Endodermal cell (in vitro differentiated cells): ENCODE data around the gene ARV1. TPM values are rescaled to one million over a fixed set of nuclear protein-coding genes. Genes with fewer than 3 reads are reported as not detected.
"Not testable (repeated sequence)": the region's sequence is repeated elsewhere in the genome, so short reads cannot be mapped to it uniquely, and the experiment has no call there.

ENCODE experiments used
- DNase-seq: peaks from one replicate; pipeline ENCODE4 v3.0.0-alpha.2; 2017
- H3K27ac ChIP-seq: 2 replicates; pipeline ENCODE4 v1.5.1; 2013; ENCODE audit warnings: mild to moderate bottlenecking, low read depth, low read length, moderate library complexity
- H3K27me3 ChIP-seq: 2 replicates; pipeline ENCODE4 v1.6.1; 2013; ENCODE audit warnings: mild to moderate bottlenecking, low read length, moderate library complexity; ENCODE audit not compliant: insufficient read depth, control insufficient read depth, poor library complexity, severe bottlenecking
- H3K36me3 ChIP-seq: 2 replicates; pipeline ENCODE4 v1.7.0; 2013; ENCODE audit warnings: mild to moderate bottlenecking, low read length, moderate library complexity; ENCODE audit not compliant: control insufficient read depth, insufficient read depth
- H3K4me1 ChIP-seq: one replicate; pipeline ENCODE4 v1.7.0; 2013; ENCODE audit warnings: low read length; ENCODE audit not compliant: control insufficient read depth, insufficient read depth
- H3K4me3 ChIP-seq: 2 replicates; pipeline ENCODE4 v1.5.1; 2013; ENCODE audit warnings: mild to moderate bottlenecking, low read length, moderate library complexity
- H3K9ac ChIP-seq: 2 replicates; pipeline ENCODE4 v1.6.1; 2013; ENCODE audit warnings: mild to moderate bottlenecking, low read length, moderate library complexity; ENCODE audit not compliant: poor library complexity, severe bottlenecking; ENCODE audit errors: extremely low read depth
- H3K9me3 ChIP-seq: 2 replicates; pipeline ENCODE4 v1.6.1; 2013; ENCODE audit warnings: mild to moderate bottlenecking, low read length, moderate library complexity; ENCODE audit not compliant: control insufficient read depth
- H3K27ac Mint-ChIP-seq: 2 replicates; pipeline ENCODE4 v1.8.0; 2020; ENCODE audit warnings: mixed read lengths
- H3K27me3 Mint-ChIP-seq: 2 replicates; pipeline ENCODE4 v1.8.0; 2021; ENCODE audit warnings: mild to moderate bottlenecking, mixed read lengths; ENCODE audit not compliant: insufficient read depth
- H3K36me3 Mint-ChIP-seq: 2 replicates; pipeline ENCODE4 v1.8.0; 2020; ENCODE audit warnings: low read depth, mixed read lengths
- H3K4me1 Mint-ChIP-seq: 2 replicates; pipeline ENCODE4 v1.8.0; 2020; ENCODE audit warnings: mixed read lengths
- H3K4me3 Mint-ChIP-seq: 2 replicates; pipeline ENCODE4 v1.8.0; 2020; ENCODE audit warnings: mild to moderate bottlenecking, moderate library complexity, mixed read lengths
- H3K9me3 Mint-ChIP-seq: 2 replicates; pipeline ENCODE4 v1.8.0; 2020; ENCODE audit warnings: mild to moderate bottlenecking, mixed read lengths
- WGBS, 2 experiments: methylation state at CpG; one replicate each; pipeline versions ENCODE4 v1.1.5 to v1.1.7; 2013; ENCODE audit warnings: missing lambda C conversion rate in 2 of 2, mixed read lengths in 1 of 2; ENCODE audit not compliant: insufficient coverage in 1 of 2, insufficient read length in 1 of 2; 5-methylcytosine and 5-hydroxymethylcytosine counted together
- total RNA-seq, 2 donors: library from RNA; stranded (reverse); fragmentation: NEBNext Ultra II Directional in 1 of 2; extraction: Animal tissue kit (Norgen Biotek cat#: 25700) in 1 of 2; gene quantifications; 2 replicates in 1 of 2; 3 replicates in 1 of 2; pipeline ENCODE4 v1.2.1, GENCODE V29; 2021
- TF ChIP-seq, protein P1 (sequence below): fragments of 200-600 bp; sonication (generic); conservative IDR thresholded peaks from 2 replicates; pipeline ENCODE4 v1.5.0; 2021; ENCODE audit warnings: antibody characterized with exemption, mild to moderate bottlenecking

ARV1 gene
- total RNA-seq, 2 donors from 2014 or later, result 8.4 to 12.5 TPM

DNA sequence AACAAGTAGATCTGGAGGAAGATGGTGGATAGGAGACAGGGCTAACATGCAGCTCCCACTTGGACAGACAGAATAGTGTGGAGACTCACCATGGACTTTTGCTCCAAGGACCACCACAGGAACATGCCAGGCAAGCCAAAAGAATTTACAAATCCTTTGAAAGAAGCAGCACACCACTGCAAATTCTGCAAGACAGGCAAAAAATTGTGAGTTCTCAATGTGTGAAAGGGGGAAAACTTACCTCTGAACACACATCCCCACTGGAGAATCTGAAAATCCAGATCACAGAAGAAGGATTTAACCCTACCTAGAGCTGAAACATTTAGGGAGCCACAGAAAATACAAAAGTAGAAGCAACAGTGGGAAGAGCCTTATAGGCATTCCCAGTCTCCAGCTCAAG is 23.0 kb downstream of the ARV1 start:
- H3K4me3 Mint-ChIP-seq, result no peak overlapping the region
- H3K4me3 ChIP-seq, result no peak overlapping the region
- H3K36me3 Mint-ChIP-seq, result peaks cover 34% of the 10 kb centered on the region
- no peak overlapping the region for H3K27ac Mint-ChIP-seq
- DNase-seq, result no peak
- H3K4me1 Mint-ChIP-seq, result no peaks in the 10 kb centered on the region
- H3K27ac ChIP-seq, result no peak overlapping the region
- H3K9me3 Mint-ChIP-seq, result peaks cover 40% of the 10 kb centered on the region
- TF ChIP-seq, protein P1, sequence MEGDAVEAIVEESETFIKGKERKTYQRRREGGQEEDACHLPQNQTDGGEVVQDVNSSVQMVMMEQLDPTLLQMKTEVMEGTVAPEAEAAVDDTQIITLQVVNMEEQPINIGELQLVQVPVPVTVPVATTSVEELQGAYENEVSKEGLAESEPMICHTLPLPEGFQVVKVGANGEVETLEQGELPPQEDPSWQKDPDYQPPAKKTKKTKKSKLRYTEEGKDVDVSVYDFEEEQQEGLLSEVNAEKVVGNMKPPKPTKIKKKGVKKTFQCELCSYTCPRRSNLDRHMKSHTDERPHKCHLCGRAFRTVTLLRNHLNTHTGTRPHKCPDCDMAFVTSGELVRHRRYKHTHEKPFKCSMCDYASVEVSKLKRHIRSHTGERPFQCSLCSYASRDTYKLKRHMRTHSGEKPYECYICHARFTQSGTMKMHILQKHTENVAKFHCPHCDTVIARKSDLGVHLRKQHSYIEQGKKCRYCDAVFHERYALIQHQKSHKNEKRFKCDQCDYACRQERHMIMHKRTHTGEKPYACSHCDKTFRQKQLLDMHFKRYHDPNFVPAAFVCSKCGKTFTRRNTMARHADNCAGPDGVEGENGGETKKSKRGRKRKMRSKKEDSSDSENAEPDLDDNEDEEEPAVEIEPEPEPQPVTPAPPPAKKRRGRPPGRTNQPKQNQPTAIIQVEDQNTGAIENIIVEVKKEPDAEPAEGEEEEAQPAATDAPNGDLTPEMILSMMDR, result no peak
- peaks cover 37% of the 10 kb centered on the region for H3K27me3 Mint-ChIP-seq
- H3K4me1 ChIP-seq, result no peaks in the 10 kb centered on the region
- H3K9ac ChIP-seq, result no peak overlapping the region
- peaks cover 40% of the 10 kb centered on the region for H3K9me3 ChIP-seq
- peaks cover 40% of the 10 kb centered on the region for H3K36me3 ChIP-seq
- H3K27me3 ChIP-seq, result no peaks in the 10 kb centered on the region

- peaks cover 46% of the 10 kb centered on the region for H3K9me3 ChIP-seq
- not testable (repeated sequence) for H3K4me3 Mint-ChIP-seq, H3K9ac ChIP-seq, H3K36me3 ChIP-seq, H3K4me3 ChIP-seq, DNase-seq, H3K27ac ChIP-seq, H3K27me3 ChIP-seq, H3K4me1 Mint-ChIP-seq, H3K4me1 ChIP-seq, H3K27ac Mint-ChIP-seq
- Mint-ChIP-seq H3K27me3 (peaks cover 56% of the 10 kb centered on the region), H3K9me3 (peaks cover 51% of the 10 kb centered on the region), H3K36me3 (peaks cover 17% of the 10 kb centered on the region)
- WGBS, 2 experiments, result 48% methylated on average over 1 of the region's 1 CpG; no CpG with 5 or more reads in 1 of the 2 experiments
Observed at GRCh38 chr1:231007535-231007934, 28.6 kb downstream of the ARV1 start.

DNA sequence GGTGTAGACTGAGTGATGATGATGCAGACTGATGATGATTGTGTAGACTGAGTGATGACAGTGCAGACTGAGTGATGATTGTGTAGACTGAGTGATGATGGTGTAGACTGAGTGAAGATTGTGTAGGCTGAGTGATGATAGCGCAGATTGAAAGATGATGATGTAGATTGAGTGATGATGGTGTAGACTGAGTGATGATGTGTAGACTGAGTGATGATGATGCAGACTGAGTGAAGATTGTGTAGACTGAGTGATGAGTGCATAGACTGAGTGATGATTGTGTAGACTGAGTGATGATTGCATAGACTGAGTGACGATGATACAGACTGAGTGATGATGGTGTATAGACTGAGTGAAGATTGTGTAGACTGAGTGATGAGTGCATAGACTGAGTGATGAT is 32.5 kb downstream of the ARV1 start:
- no peaks in the 10 kb centered on the region for H3K27me3 ChIP-seq
- Mint-ChIP-seq H3K4me1 (no peaks in the 10 kb centered on the region), H3K27ac (no peak overlapping the region), H3K4me3 (no peak overlapping the region), H3K27me3 (peaks cover 29% of the 10 kb centered on the region), H3K9me3 (peaks cover 16% of the 10 kb centered on the region), H3K36me3 (peaks cover 25% of the 10 kb centered on the region)
- no peak for DNase-seq
- no peaks in the 10 kb centered on the region for H3K4me1 ChIP-seq
- TF ChIP-seq, protein P1, result no peak
- H3K9ac ChIP-seq, result no peak overlapping the region
- 90 to 96% methylated on average over 1 to 2 of the region's 2 CpGs for WGBS, 2 experiments
- peaks cover 16% of the 10 kb centered on the region for H3K36me3 ChIP-seq
- no peak overlapping the region for H3K27ac ChIP-seq
- H3K9me3 ChIP-seq, result peaks cover 11% of the 10 kb centered on the region
- H3K4me3 ChIP-seq, result no peak overlapping the region

DNA sequence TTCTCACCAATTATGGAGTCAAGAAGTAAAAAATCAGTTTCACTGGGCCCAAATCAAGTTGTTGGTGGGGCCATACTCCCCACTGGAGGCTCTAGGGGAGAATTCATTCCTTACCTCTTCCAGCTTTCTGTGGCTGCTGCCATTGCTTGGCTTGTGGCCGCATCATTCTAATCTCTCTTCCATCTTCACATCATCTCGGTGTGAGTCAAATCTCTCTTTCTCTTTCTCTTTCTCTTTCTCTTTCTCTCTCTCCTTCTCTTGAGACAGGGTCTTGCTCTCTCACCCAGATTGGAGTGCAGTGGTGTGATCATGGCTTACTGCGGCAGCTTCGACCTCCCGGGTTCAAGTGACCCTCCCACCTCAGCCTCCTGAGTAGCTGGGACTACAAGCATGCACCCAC is 33.1 kb downstream of the ARV1 start:
- TF ChIP-seq, protein P1, result no peak
- Mint-ChIP-seq H3K9me3 (peaks cover 10% of the 10 kb centered on the region), H3K27ac (no peak overlapping the region), H3K4me3 (no peak overlapping the region), H3K4me1 (no peaks in the 10 kb centered on the region), H3K27me3 (peaks cover 23% of the 10 kb centered on the region), H3K36me3 (peaks cover 25% of the 10 kb centered on the region)
- no peaks in the 10 kb centered on the region for H3K4me1 ChIP-seq
- peaks cover 20% of the 10 kb centered on the region for H3K36me3 ChIP-seq
- 75 to 80% methylated on average over 5 of the region's 5 CpGs for WGBS, 2 experiments
- H3K27me3 ChIP-seq, result no peaks in the 10 kb centered on the region
- no peak overlapping the region for H3K9ac ChIP-seq
- H3K27ac ChIP-seq, result no peak overlapping the region
- no peak overlapping the region for H3K4me3 ChIP-seq
- DNase-seq, result no peak
- H3K9me3 ChIP-seq, result peaks cover 5% of the 10 kb centered on the region
